Fibroblast of skin of back (primary cell): ENCODE data around the gene TECTB.

ENCODE experiments used
- DNase-seq: peaks from one replicate; pipeline ENCODE4 v3.0.0-alpha.2; 2013

The TECTB gene

GRCh38 chr10:112348759-112349158 is 65.6 kb downstream of the TECTB start:
- DNase-seq, result no peak

- no peak for DNase-seq
Observed at GRCh38 chr10:112349521-112350085, 66.4 kb downstream of the TECTB start.

- DNase-seq, result no peak
Observed at GRCh38 chr10:112351146-112351545, 67.9 kb downstream of the TECTB start.

- no peak for DNase-seq
Observed at GRCh38 chr10:112352044-112352443, 68.8 kb downstream of the TECTB start.

GRCh38 chr10:112353046-112353445 is 69.8 kb downstream of the TECTB start:
- no peak for DNase-seq
